Measurements from ENCODE around the gene NF1. TPM values are rescaled to one million over a fixed set of nuclear protein-coding genes. Genes with fewer than 3 reads are reported as not detected.

NF1 gene
- total RNA-seq, 4 donors from 2014 or later = 34.8 to 106 (median 59.2) TPM

Small RNAs within 50 kb of the gene (small RNA-seq; reads per million reads assigned to genes)
- 0 to 0.18 (median 0) reads per million in 4 donors for gene MIR4733

Other genes starting within 250 kb of the NF1 start
- gene TEFM, start 188.7 kb upstream of the NF1 start, total RNA-seq = 10 to 100 TPM in 2 of 4 donors, 1 to 10 TPM in 2; 1.8 to 15.0 (median 8.9) TPM
- 10 to 100 TPM in 2 of 4 donors, 1 to 10 TPM in 1, not detected in 1; 8.6 to 12.3 (median 11.9) TPM for gene ADAP2, start 173.0 kb upstream of the NF1 start, total RNA-seq
- gene RNF135, start 123.9 kb upstream of the NF1 start, total RNA-seq = 10 to 100 TPM in 3 of 4 donors, 1 to 10 TPM in 1; 9.0 to 34.1 (median 25.0) TPM
- gene OMG, start 202.3 kb downstream of the NF1 start, total RNA-seq = not detected
- gene EVI2B, start 219.1 kb downstream of the NF1 start, total RNA-seq = 10 to 100 TPM in 1 of 4 donors, 1 to 10 TPM in 3; 1.4 to 21.0 (median 5.6) TPM
- 1 to 10 TPM in 3 of 4 donors, not detected in 1; 3.7 to 9.4 (median 7.5) TPM for gene EVI2A, start 226.6 kb downstream of the NF1 start, total RNA-seq